Lung (tissue), 12 donors: Measurements from ENCODE around the gene FSIP1. TPM values are rescaled to one million over a fixed set of nuclear protein-coding genes. Genes with fewer than 3 reads are reported as not detected.

ENCODE experiments used
- ATAC-seq: fragments of 200-7000 bp; cut with Tn5 transposase; one replicate; pipeline ENCODE4 v1.9.1; 2020; ENCODE audit warnings: moderate number of reproducible peaks; ENCODE audit not compliant: insufficient read depth, low FRiP score
- DNase-seq, 3 donors: peaks; one replicate each; pipeline ENCODE4 v3.0.0-alpha.2; 2013 to 2017
- H3K27ac ChIP-seq, 2 donors: one replicate each; pipeline ENCODE4 v1.5.1; 2013; ENCODE audit warnings: mild to moderate bottlenecking in 2 of 2, moderate library complexity in 2 of 2, control low read depth in 1 of 2, inconsistent platforms in 1 of 2, low read depth in 1 of 2, low read length in 1 of 2
- H3K27me3 ChIP-seq, 3 donors: one replicate each; pipeline ENCODE4 v1.5.1; 2013; ENCODE audit warnings: low read length in 2 of 3; ENCODE audit not compliant: control insufficient read depth in 3 of 3, insufficient read depth in 3 of 3
- H3K36me3 ChIP-seq, 4 donors: one replicate each; pipeline ENCODE4 v1.5.1; 2013; ENCODE audit warnings: low read length in 4 of 4, mild to moderate bottlenecking in 1 of 4, moderate library complexity in 1 of 4; ENCODE audit not compliant: control insufficient read depth in 4 of 4, insufficient read depth in 4 of 4
- H3K4me1 ChIP-seq, 5 donors: one replicate each; pipeline ENCODE4 v1.5.1; 2013; ENCODE audit warnings: low read length in 5 of 5, mild to moderate bottlenecking in 2 of 5, moderate library complexity in 1 of 5; ENCODE audit not compliant: control insufficient read depth in 5 of 5, insufficient read depth in 5 of 5
- H3K4me3 ChIP-seq: one replicate; pipeline ENCODE4 v1.5.1; 2013; ENCODE audit warnings: mild to moderate bottlenecking, control low read depth, moderate library complexity
- H3K9ac ChIP-seq, 2 donors: one replicate each; pipeline ENCODE4 v1.5.1; 2013; ENCODE audit warnings: low read length in 2 of 2, control low read depth in 1 of 2; ENCODE audit not compliant: insufficient read depth in 1 of 2
- H3K9me3 ChIP-seq, 4 donors: one replicate each; pipeline ENCODE4 v1.5.1; 2013; ENCODE audit warnings: low read length in 3 of 4, mild to moderate bottlenecking in 1 of 4, moderate library complexity in 1 of 4; ENCODE audit not compliant: control insufficient read depth in 4 of 4, insufficient read depth in 3 of 4
- WGBS, 2 donors: extraction: QIAGEN DNeasy Blood & Tissue Kit; methylation state at CpG; one replicate each; pipeline ENCODE4 v1.1.7; 2013; 5-methylcytosine and 5-hydroxymethylcytosine counted together
- polyA plus RNA-seq, 2 donors: library from polyadenylated mRNA; stranded (reverse); fragments of 200-250 nt; gene quantifications; one replicate each; pipeline ENCODE4 v1.2.1, GENCODE V29; 2013
- total RNA-seq, 2 donors: library from RNA; depleted of rRNA in 1 of 2; stranded (reverse); fragments of >200 nt in 1 of 2; gene quantifications; one replicate each; pipeline ENCODE4 v1.2.1, GENCODE V29; 2014 to 2021
- TF ChIP-seq, protein P1 (sequence below): IDR thresholded peaks from 2 replicates; pipeline ENCODE4 v1.5.1; 2012; ENCODE audit warnings: mild to moderate bottlenecking; ENCODE audit errors: control extremely low read depth, extremely low read depth
- donor health status: control.
- donor health status: control.
- donor health status: Bipolar disorder and iron deficiency.
- donor health status: healthy.
- donor health status: DM: yes; HTN: yes; CAD: no.

The FSIP1 gene
- total and polyA plus RNA-seq, 4 donors = 0.35 to 2.2 (median 0.98) TPM

- ATAC-seq (no peak), DNase-seq (no peak)
- H3K9ac ChIP-seq = no peak overlapping the region
- H3K9me3 ChIP-seq = no peaks in the 10 kb centered on the region
- no peak overlapping the region for H3K4me3 ChIP-seq
- H3K27ac ChIP-seq = no peak overlapping the region
- H3K4me1 ChIP-seq = peaks cover 0 to 2% (median 0%) of the 10 kb centered on the region in 5 donors
- TF ChIP-seq, protein P1, sequence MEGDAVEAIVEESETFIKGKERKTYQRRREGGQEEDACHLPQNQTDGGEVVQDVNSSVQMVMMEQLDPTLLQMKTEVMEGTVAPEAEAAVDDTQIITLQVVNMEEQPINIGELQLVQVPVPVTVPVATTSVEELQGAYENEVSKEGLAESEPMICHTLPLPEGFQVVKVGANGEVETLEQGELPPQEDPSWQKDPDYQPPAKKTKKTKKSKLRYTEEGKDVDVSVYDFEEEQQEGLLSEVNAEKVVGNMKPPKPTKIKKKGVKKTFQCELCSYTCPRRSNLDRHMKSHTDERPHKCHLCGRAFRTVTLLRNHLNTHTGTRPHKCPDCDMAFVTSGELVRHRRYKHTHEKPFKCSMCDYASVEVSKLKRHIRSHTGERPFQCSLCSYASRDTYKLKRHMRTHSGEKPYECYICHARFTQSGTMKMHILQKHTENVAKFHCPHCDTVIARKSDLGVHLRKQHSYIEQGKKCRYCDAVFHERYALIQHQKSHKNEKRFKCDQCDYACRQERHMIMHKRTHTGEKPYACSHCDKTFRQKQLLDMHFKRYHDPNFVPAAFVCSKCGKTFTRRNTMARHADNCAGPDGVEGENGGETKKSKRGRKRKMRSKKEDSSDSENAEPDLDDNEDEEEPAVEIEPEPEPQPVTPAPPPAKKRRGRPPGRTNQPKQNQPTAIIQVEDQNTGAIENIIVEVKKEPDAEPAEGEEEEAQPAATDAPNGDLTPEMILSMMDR = no peak
- no peaks in the 10 kb centered on the region for H3K27me3 ChIP-seq
- H3K36me3 ChIP-seq = no peaks in the 10 kb centered on the region
- 91 to 93% methylated on average over 7 of the region's 7 CpGs for WGBS, 2 donors
These were observed 38.1 kb downstream of the FSIP1 start for GRCh38 chr15:39744334-39745103.

GRCh38 chr15:39743611-39744010 lies 39.0 kb downstream of the FSIP1 start:
- TF ChIP-seq, protein P1 = no peak
- no peak overlapping the region for H3K27ac ChIP-seq
- peaks cover 0 to 2% (median 0%) of the 10 kb centered on the region in 5 donors for H3K4me1 ChIP-seq
- no peaks in the 10 kb centered on the region for H3K27me3 ChIP-seq
- WGBS, 2 donors = 43 to 60% methylated on average over 2 of the region's 2 CpGs
- H3K9ac ChIP-seq = no peak overlapping the region
- no peaks in the 10 kb centered on the region for H3K36me3 ChIP-seq
- no peaks in the 10 kb centered on the region for H3K9me3 ChIP-seq
- H3K4me3 ChIP-seq = no peak overlapping the region
- no peak for DNase-seq
- no peak for ATAC-seq

DNA sequence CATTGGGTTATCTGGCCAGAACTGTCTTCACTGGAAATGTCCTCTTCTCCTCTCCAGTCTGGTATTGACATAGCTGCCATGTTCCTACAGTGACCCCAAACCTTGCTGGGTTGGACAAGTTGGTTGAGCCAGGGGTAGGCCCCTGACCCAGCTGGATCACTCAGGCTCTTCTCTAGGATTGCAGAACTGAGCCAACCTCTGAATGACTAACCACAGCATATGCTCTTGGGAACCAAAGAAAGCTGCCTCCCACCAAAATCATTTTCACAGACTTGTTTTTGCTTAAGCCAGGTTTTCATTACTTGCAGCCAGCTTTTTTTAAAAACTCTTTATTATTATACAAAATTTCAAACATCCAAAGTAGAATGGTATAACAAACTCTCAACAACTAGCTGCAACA lies 41.4 kb downstream of the FSIP1 start:
- no peaks in the 10 kb centered on the region for H3K9me3 ChIP-seq
- no peak overlapping the region for H3K4me3 ChIP-seq
- no peak for ATAC-seq
- no peaks in the 10 kb centered on the region for H3K36me3 ChIP-seq
- no peak overlapping the region for H3K9ac ChIP-seq
- no peak for DNase-seq
- TF ChIP-seq, protein P1 = no peak
- H3K27me3 ChIP-seq = no peaks in the 10 kb centered on the region
- H3K4me1 ChIP-seq = peaks cover 0 to 5% (median 0%) of the 10 kb centered on the region in 5 donors
- H3K27ac ChIP-seq = no peak overlapping the region
